Kidney (tissue), 14 donors: Measurements from ENCODE around the gene SLC1A2. TPM values are rescaled to one million over a fixed set of nuclear protein-coding genes. Genes with fewer than 3 reads are reported as not detected.

Experiments used
- DNase-seq, 5 donors: peaks; one replicate each; pipeline ENCODE4 v3.0.0-alpha.2; 2013 to 2020
- FAIRE-seq: peaks from 2 replicates; lab custom pipeline; 2012; peaks lifted over from hg19 to GRCh38; lab: Jason Lieb, UNC
- H3K27ac ChIP-seq, 2 donors: one replicate each; pipeline ENCODE4 v1.7.0; 2013; ENCODE audit warnings: low read depth in 2 of 2, low read length in 2 of 2, inconsistent platforms in 1 of 2
- H3K27me3 ChIP-seq: one replicate; pipeline ENCODE4 v1.7.1; 2013; ENCODE audit warnings: low read length, inconsistent platforms; ENCODE audit not compliant: control insufficient read depth, insufficient read depth
- H3K36me3 ChIP-seq, 3 donors: one replicate each; pipeline versions ENCODE4 v1.7.0 to v1.7.1; 2013; ENCODE audit warnings: low read length in 3 of 3, control low read depth in 1 of 3, inconsistent platforms in 1 of 3; ENCODE audit not compliant: insufficient read depth in 3 of 3, control insufficient read depth in 2 of 3
- H3K4me1 ChIP-seq, 3 donors: one replicate each; pipeline versions ENCODE4 v1.7.0 to v1.7.1; 2013; ENCODE audit warnings: low read length in 3 of 3, inconsistent platforms in 1 of 3, low read depth in 1 of 3; ENCODE audit not compliant: control insufficient read depth in 2 of 3, insufficient read depth in 2 of 3
- H3K4me3 ChIP-seq, 3 donors: one replicate each; pipeline versions ENCODE4 v1.7.0 to v1.8.1; 2013; ENCODE audit warnings: low read length in 3 of 3, control low read depth in 1 of 3, inconsistent platforms in 1 of 3
- H3K9ac ChIP-seq, 3 donors: one replicate each; pipeline versions ENCODE4 v1.7.0 to v1.7.1; 2013; ENCODE audit warnings: low read length in 3 of 3, control low read depth in 1 of 3, inconsistent platforms in 1 of 3
- H3K9me3 ChIP-seq, 3 donors: one replicate each; pipeline versions ENCODE4 v1.7.0 to v1.7.1; 2013; ENCODE audit warnings: low read length in 3 of 3, control low read depth in 1 of 3, inconsistent platforms in 1 of 3; ENCODE audit not compliant: control insufficient read depth in 2 of 3, insufficient read depth in 1 of 3
- intact Hi-C: fragments of 100-400 bp; cut with DNase I; formaldehyde crosslinking; loops from one replicate; pipeline ENCODE4 v1.11.1; 2022
- polyA plus RNA-seq: library from polyadenylated mRNA; stranded (reverse); fragments of 350-450 nt; fragmentation: Illumina TruSeq; extraction: RNeasy Lipid Tissue Mini Kit (QIAGEN cat#74804); gene quantifications from one replicate; pipeline ENCODE4 v1.2.3, GENCODE V29; 2014; ENCODE audit warnings: low read depth, low replicate concordance; ENCODE audit not compliant: insufficient read depth
- total RNA-seq: library from RNA; stranded (reverse); fragmentation: NEBNext Ultra II Directional; extraction: Animal tissue kit (Norgen Biotek cat#: 25700); gene quantifications from one replicate; pipeline ENCODE4 v1.2.1, GENCODE V29; 2021
- TF ChIP-seq, protein P1 (sequence below): IDR thresholded peaks from 3 replicates; pipeline ENCODE4 v1.5.1; 2012; ENCODE audit warnings: mild to moderate bottlenecking, moderate library complexity, borderline replicate concordance; ENCODE audit not compliant: insufficient read depth; ENCODE audit errors: extremely low read depth
- donor health status: control.
- donor health status: control.
- donor health status: control.
- donor health status: control.
- donor health status: control.
- donor health status: DM: yes; HTN: yes; CAD: no.
- donor health status: Normal renal cell carcinoma (clear cell type).

SLC1A2 gene
- total and polyA plus RNA-seq, 2 donors from 2014 or later: 0.11 to 0.28 TPM

DNA sequence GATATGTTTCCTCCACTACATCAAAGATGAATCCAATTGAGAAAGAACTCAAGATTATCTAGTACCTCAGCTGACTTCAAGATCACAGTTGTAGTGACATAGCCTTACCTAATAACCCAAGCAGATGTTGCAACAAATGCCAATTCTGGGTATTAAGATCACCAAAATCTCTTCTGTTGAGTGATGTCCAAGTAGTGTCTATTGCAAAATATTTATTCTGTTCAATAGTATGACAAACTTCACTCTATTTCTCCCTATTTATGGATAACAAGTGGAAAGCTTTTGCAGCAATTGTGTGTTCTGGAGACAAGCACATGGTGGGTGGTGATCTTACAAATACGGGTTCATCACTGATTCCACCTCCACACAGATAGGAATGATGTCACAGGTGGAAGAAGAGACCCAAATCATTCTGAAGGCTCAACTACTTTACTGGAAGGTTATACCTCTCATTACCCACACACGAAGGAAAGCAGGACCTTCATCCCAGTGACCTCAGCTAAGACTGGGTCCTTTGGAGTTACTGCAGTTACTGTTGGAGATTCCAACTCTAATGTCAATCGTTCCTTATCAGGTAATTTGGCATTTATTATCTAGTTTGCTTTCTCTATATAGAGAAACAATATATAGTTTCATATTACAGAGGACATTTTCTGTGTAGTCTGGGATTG lies 208.3 kb downstream of the SLC1A2 start:
- FAIRE-seq: no peak
- TF ChIP-seq, protein P1, sequence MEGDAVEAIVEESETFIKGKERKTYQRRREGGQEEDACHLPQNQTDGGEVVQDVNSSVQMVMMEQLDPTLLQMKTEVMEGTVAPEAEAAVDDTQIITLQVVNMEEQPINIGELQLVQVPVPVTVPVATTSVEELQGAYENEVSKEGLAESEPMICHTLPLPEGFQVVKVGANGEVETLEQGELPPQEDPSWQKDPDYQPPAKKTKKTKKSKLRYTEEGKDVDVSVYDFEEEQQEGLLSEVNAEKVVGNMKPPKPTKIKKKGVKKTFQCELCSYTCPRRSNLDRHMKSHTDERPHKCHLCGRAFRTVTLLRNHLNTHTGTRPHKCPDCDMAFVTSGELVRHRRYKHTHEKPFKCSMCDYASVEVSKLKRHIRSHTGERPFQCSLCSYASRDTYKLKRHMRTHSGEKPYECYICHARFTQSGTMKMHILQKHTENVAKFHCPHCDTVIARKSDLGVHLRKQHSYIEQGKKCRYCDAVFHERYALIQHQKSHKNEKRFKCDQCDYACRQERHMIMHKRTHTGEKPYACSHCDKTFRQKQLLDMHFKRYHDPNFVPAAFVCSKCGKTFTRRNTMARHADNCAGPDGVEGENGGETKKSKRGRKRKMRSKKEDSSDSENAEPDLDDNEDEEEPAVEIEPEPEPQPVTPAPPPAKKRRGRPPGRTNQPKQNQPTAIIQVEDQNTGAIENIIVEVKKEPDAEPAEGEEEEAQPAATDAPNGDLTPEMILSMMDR: no peak

DNA sequence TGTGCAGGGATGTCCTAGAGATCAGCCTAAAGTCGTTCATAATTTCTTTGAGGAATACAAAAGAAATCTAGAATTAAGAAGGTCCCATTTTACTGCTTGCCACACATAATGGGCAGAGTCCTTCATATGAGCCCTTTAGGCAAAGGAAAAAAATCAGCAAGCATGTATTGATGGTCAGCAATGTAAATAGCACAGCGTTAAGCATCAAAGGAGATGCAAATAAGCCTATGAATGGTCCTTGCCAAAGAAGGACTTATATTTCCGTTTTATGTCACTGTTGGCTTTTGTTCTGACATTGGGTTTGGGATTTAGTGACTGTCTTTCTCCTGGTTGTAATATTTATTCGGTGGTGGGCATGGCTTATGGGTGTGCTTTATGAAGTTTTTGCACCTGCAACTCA lies 210.6 kb downstream of the SLC1A2 start:
- DNase-seq (no peak), FAIRE-seq (no peak)
- Histone ChIP-seq H3K9me3 (no peaks in the 10 kb centered on the region), H3K9ac (no peak overlapping the region), H3K4me3 (no peak overlapping the region), H3K27ac (no peak overlapping the region), H3K27me3 (no peaks in the 10 kb centered on the region), H3K36me3 (no peaks in the 10 kb centered on the region), H3K4me1 (no peaks in the 10 kb centered on the region)
- TF ChIP-seq, protein P1: no peak
- intact Hi-C loops: no loop called here

More for the DNA sequence above, 208.3 kb downstream of the SLC1A2 start:
- no peaks in the 10 kb centered on the region for H3K27me3 ChIP-seq
- no peak overlapping the region for H3K27ac ChIP-seq
- H3K9ac ChIP-seq: no peak overlapping the region
- intact Hi-C loops: no loop called here
- H3K9me3 ChIP-seq: no peaks in the 10 kb centered on the region
- H3K36me3 ChIP-seq: no peaks in the 10 kb centered on the region
- no peak overlapping the region for H3K4me3 ChIP-seq
- no peaks in the 10 kb centered on the region for H3K4me1 ChIP-seq
- DNase-seq: no peak

DNA sequence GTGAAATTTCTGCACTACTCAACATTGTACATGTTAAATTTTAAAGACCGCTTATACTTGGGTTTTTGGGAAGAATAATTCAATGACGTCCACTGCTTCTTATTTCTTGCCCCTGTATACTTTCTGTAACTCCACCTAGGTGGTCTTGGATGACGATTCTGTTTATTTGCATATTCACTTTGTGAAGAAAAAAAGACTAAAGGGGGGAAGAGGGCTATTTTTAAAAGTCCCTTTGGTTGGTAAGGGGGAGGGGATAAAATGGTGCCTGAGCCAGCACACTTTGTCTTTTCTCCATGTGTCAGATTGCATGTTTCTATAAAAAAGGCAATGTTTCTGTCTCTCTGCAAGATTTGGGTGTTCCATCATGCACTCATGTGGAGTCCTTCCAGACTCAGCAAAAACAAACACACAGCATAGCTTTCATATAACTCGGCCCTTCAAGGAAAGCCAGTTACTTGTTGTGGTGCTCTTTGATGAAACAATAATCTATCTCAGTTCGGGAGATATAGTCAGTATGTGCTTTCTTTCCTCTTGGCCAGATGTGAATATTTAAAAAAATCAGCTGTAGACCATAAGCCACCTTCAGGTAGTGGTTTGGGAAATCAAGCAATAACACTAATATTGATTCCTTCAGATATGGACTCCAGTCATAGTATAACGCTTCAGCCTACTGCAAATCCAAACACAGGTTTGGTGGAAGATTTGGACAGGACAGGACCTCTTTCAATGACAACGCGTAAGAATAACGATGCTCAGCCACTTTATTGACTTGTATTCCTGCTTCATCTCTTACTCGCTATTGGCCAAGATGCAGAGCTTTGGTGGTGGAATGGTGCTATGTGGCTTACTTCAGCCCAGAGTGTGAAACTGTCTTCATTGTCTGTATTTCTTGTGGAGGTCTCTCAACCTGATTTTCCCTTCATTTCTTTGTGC lies 211.6 kb downstream of the SLC1A2 start:
- FAIRE-seq: no peak
- TF ChIP-seq, protein P1: no peak
- Histone ChIP-seq H3K9me3 (no peaks in the 10 kb centered on the region), H3K4me1 (no peaks in the 10 kb centered on the region), H3K9ac (no peak overlapping the region), H3K4me3 (no peak overlapping the region), H3K27ac (no peak overlapping the region), H3K27me3 (no peaks in the 10 kb centered on the region), H3K36me3 (no peaks in the 10 kb centered on the region)
- no peak for DNase-seq
- intact Hi-C loops: no loop called here
